SK-N-SH (cell line): ENCODE results near the gene ZNF648.

Experiments
- EP300 ChIP-seq, 2 experiments: IDR thresholded peaks; 2 replicates each; pipeline versions ENCODE4 v1.4.0 to v1.6.1; 2012; ENCODE audit warnings: borderline replicate concordance in 1 of 2, low read depth in 1 of 2, low read length in 1 of 2
- EZH2phosphoT487 ChIP-seq: fragments of 200-600 bp; sonication (generic); IDR thresholded peaks from 2 replicates; pipeline ENCODE4 v1.6.1; 2017; ENCODE audit warnings: low read depth, mixed run types, mild to moderate bottlenecking, antibody characterized with exemption, moderate library complexity, borderline replicate concordance
- RAD21 ChIP-seq: IDR thresholded peaks from 2 replicates; pipeline ENCODE4 v1.6.1; 2012; ENCODE audit warnings: mild to moderate bottlenecking, low read length
- RFX5 ChIP-seq: IDR thresholded peaks from 2 replicates; pipeline ENCODE4 v1.6.1; 2012; ENCODE audit warnings: mild to moderate bottlenecking, improper control_type of control experiment, low read length
- RXRA ChIP-seq: IDR thresholded peaks from 2 replicates; pipeline ENCODE4 v1.4.0; 2012; ENCODE audit warnings: low read depth, mild to moderate bottlenecking, borderline replicate concordance
- SIN3A ChIP-seq: IDR thresholded peaks from 2 replicates; pipeline ENCODE4 v1.6.1; 2012; ENCODE audit warnings: low read depth, mild to moderate bottlenecking, low read length, moderate library complexity, borderline replicate concordance
- TAF1 ChIP-seq: IDR thresholded peaks from 2 replicates; pipeline ENCODE4 v1.6.1; 2012; ENCODE audit warnings: low read depth, mild to moderate bottlenecking, low read length, moderate library complexity, borderline replicate concordance
- TEAD4 ChIP-seq: IDR thresholded peaks from 2 replicates; pipeline ENCODE4 v1.4.0; 2012; ENCODE audit warnings: mild to moderate bottlenecking, borderline replicate concordance; ENCODE audit not compliant: insufficient read depth
- YY1 ChIP-seq: IDR thresholded peaks from 2 replicates; pipeline ENCODE4 v1.4.0; 2012; ENCODE audit warnings: low read depth, mild to moderate bottlenecking
- TF ChIP-seq, protein P1 (sequence below): fragments of 200-600 bp; sonication (generic); IDR thresholded peaks from 2 replicates; pipeline ENCODE4 v1.6.1; 2017; ENCODE audit warnings: antibody characterized with exemption, mild to moderate bottlenecking, moderate library complexity
- TF ChIP-seq, protein P2 (sequence below): IDR thresholded peaks from 2 replicates; pipeline ENCODE4 v1.6.1; 2012; ENCODE audit warnings: mild to moderate bottlenecking, low read depth, low read length, moderate library complexity

DNA sequence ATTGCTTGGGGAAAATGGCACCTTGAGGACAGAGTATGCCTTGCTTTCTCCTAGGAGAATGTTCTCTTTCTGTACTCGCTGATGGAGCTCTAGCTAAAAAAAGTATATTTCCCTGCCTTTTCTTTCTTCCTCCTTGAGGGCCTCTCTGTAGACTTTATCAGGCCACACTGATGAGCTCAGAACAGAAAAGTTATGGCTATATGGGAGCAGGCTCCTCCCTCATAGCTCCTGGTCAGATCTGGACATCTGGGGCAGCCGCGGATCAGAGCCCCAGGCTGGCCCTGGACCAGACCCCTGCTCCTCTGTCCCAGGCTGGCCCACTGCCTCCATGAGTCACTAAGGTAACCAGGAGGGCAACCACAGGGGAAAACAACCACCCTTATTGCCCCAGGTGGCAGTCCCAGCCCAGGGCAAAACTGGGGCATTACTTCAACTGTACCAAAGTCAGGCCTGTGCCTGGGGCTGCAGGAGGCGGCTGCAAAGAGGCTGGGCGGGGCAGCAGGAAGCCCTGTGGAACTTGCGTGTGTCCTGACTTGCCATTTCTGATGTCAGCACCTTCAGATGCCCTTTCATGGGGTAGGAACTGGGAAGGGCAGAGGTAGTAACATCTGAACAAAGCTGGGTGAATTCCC lies 26.3 kb upstream of the ZNF648 start:
- no peak for TF ChIP-seq SIN3A
- no peak for TF ChIP-seq EZH2phosphoT487
- TF ChIP-seq TEAD4 = no peak
- TF ChIP-seq RFX5 = no peak
- TF ChIP-seq, protein P1, sequence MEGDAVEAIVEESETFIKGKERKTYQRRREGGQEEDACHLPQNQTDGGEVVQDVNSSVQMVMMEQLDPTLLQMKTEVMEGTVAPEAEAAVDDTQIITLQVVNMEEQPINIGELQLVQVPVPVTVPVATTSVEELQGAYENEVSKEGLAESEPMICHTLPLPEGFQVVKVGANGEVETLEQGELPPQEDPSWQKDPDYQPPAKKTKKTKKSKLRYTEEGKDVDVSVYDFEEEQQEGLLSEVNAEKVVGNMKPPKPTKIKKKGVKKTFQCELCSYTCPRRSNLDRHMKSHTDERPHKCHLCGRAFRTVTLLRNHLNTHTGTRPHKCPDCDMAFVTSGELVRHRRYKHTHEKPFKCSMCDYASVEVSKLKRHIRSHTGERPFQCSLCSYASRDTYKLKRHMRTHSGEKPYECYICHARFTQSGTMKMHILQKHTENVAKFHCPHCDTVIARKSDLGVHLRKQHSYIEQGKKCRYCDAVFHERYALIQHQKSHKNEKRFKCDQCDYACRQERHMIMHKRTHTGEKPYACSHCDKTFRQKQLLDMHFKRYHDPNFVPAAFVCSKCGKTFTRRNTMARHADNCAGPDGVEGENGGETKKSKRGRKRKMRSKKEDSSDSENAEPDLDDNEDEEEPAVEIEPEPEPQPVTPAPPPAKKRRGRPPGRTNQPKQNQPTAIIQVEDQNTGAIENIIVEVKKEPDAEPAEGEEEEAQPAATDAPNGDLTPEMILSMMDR = no peak
- no peak for TF ChIP-seq YY1
- TF ChIP-seq, protein P2, sequence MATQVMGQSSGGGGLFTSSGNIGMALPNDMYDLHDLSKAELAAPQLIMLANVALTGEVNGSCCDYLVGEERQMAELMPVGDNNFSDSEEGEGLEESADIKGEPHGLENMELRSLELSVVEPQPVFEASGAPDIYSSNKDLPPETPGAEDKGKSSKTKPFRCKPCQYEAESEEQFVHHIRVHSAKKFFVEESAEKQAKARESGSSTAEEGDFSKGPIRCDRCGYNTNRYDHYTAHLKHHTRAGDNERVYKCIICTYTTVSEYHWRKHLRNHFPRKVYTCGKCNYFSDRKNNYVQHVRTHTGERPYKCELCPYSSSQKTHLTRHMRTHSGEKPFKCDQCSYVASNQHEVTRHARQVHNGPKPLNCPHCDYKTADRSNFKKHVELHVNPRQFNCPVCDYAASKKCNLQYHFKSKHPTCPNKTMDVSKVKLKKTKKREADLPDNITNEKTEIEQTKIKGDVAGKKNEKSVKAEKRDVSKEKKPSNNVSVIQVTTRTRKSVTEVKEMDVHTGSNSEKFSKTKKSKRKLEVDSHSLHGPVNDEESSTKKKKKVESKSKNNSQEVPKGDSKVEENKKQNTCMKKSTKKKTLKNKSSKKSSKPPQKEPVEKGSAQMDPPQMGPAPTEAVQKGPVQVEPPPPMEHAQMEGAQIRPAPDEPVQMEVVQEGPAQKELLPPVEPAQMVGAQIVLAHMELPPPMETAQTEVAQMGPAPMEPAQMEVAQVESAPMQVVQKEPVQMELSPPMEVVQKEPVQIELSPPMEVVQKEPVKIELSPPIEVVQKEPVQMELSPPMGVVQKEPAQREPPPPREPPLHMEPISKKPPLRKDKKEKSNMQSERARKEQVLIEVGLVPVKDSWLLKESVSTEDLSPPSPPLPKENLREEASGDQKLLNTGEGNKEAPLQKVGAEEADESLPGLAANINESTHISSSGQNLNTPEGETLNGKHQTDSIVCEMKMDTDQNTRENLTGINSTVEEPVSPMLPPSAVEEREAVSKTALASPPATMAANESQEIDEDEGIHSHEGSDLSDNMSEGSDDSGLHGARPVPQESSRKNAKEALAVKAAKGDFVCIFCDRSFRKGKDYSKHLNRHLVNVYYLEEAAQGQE = no peak
- TF ChIP-seq TAF1 = no peak
- TF ChIP-seq EP300 (IDR thresholded peaks at IDR 0.05; ENCODE audit: borderline replicate concordance in 1 of 2, low read depth in 1 of 2, low read length in 1 of 2) = no peak
- TF ChIP-seq RXRA = no peak
- no peak for TF ChIP-seq RAD21
